HUES64 (cell line): Measurements from ENCODE around the gene SLC51B.

ENCODE experiments used
- H3K27ac ChIP-seq: 2 replicates; pipeline ENCODE4 v1.7.0; 2013; ENCODE audit warnings: low read depth, low read length, inconsistent platforms
- H3K27me3 ChIP-seq: 2 replicates; pipeline ENCODE4 v1.6.1; 2013; ENCODE audit warnings: mild to moderate bottlenecking, low read length; ENCODE audit not compliant: insufficient read depth
- H3K36me3 ChIP-seq: 2 replicates; pipeline ENCODE4 v1.6.1; 2013; ENCODE audit warnings: mild to moderate bottlenecking, low read length; ENCODE audit not compliant: insufficient read depth
- H3K4me1 ChIP-seq: 2 replicates; pipeline ENCODE4 v1.6.1; 2013; ENCODE audit warnings: mild to moderate bottlenecking, low read length, moderate library complexity; ENCODE audit not compliant: insufficient read depth
- H3K4me3 ChIP-seq: 2 replicates; pipeline ENCODE4 v1.5.1; 2013; ENCODE audit warnings: mild to moderate bottlenecking, low read length, moderate library complexity
- H3K9ac ChIP-seq: 2 replicates; pipeline ENCODE4 v1.6.1; 2013; ENCODE audit warnings: mild to moderate bottlenecking, low read depth, low read length
- H3K9me3 ChIP-seq: 2 replicates; pipeline ENCODE4 v1.6.1; 2013; ENCODE audit warnings: low read depth, low read length; ENCODE audit not compliant: insufficient read depth
- WGBS: fragments of 150-250, 120-280 bp; methylation state at CpG from one replicate; pipeline ENCODE4 v1.1.7; 2013; ENCODE audit warnings: missing lambda C conversion rate; 5-methylcytosine and 5-hydroxymethylcytosine counted together

SLC51B gene

GRCh38 chr15:65077291-65077980 lies 32.2 kb downstream of the SLC51B start:
- H3K4me3 ChIP-seq: no peak overlapping the region
- 92% methylated on average over 85 of the region's 85 CpGs for WGBS
- H3K27ac ChIP-seq: no peak overlapping the region
- H3K9ac ChIP-seq: no peak overlapping the region
- no peaks in the 10 kb centered on the region for H3K9me3 ChIP-seq
- H3K27me3 ChIP-seq: peaks cover 7% of the 10 kb centered on the region
- no peaks in the 10 kb centered on the region for H3K36me3 ChIP-seq
- peaks cover 11% of the 10 kb centered on the region for H3K4me1 ChIP-seq

- no peaks in the 10 kb centered on the region for H3K9me3 ChIP-seq
- no peak overlapping the region for H3K27ac ChIP-seq
- H3K36me3 ChIP-seq: no peaks in the 10 kb centered on the region
- H3K9ac ChIP-seq: no peak overlapping the region
- H3K27me3 ChIP-seq: peaks cover 7% of the 10 kb centered on the region
- peaks cover 16% of the 10 kb centered on the region for H3K4me1 ChIP-seq
- H3K4me3 ChIP-seq: no peak overlapping the region
- 58% methylated on average over 24 of the region's 24 CpGs for WGBS
Observed at GRCh38 chr15:65077981-65078352, 32.8 kb downstream of the SLC51B start.

GRCh38 chr15:65079580-65079979 lies 34.4 kb downstream of the SLC51B start:
- Histone ChIP-seq H3K36me3 (no peaks in the 10 kb centered on the region), H3K4me3 (no peak overlapping the region), H3K27me3 (peaks cover 8% of the 10 kb centered on the region), H3K9me3 (no peaks in the 10 kb centered on the region), H3K27ac (no peak overlapping the region), H3K9ac (no peak overlapping the region), H3K4me1 (peaks cover 32% of the 10 kb centered on the region)
- WGBS: 92% methylated on average over 5 of the region's 5 CpGs

- no peak overlapping the region for H3K9ac ChIP-seq
- H3K36me3 ChIP-seq: no peaks in the 10 kb centered on the region
- no peak overlapping the region for H3K4me3 ChIP-seq
- no peak overlapping the region for H3K27ac ChIP-seq
- peaks cover 11% of the 10 kb centered on the region for H3K27me3 ChIP-seq
- WGBS: 84% methylated on average over 6 of the region's 6 CpGs
- peaks cover 35% of the 10 kb centered on the region for H3K4me1 ChIP-seq
- no peaks in the 10 kb centered on the region for H3K9me3 ChIP-seq
Observed at GRCh38 chr15:65081270-65081669, 36.1 kb downstream of the SLC51B start.

GRCh38 chr15:65081758-65082157 lies 36.6 kb downstream of the SLC51B start:
- no peak overlapping the region for H3K27ac ChIP-seq
- no peak overlapping the region for H3K9ac ChIP-seq
- no peak overlapping the region for H3K4me3 ChIP-seq
- peaks cover 39% of the 10 kb centered on the region for H3K4me1 ChIP-seq
- no peaks in the 10 kb centered on the region for H3K9me3 ChIP-seq
- H3K36me3 ChIP-seq: no peaks in the 10 kb centered on the region
- WGBS: 82% methylated on average over 5 of the region's 5 CpGs
- peaks cover 11% of the 10 kb centered on the region for H3K27me3 ChIP-seq

- no peak overlapping the region for H3K27ac ChIP-seq
- WGBS: 24% methylated on average over 7 of the region's 7 CpGs
- 0 out of 2 replicates have a peak overlapping the region, but pooled peaks have one; percentile 9 for H3K9ac ChIP-seq
- peaks cover 42% of the 10 kb centered on the region for H3K4me1 ChIP-seq
- peaks cover 11% of the 10 kb centered on the region for H3K27me3 ChIP-seq
- no peaks in the 10 kb centered on the region for H3K36me3 ChIP-seq
- H3K9me3 ChIP-seq: no peaks in the 10 kb centered on the region
- 0 out of 2 replicates have a peak overlapping the region, but pooled peaks have one; percentile 7 for H3K4me3 ChIP-seq
Observed at GRCh38 chr15:65082303-65082953, 37.2 kb downstream of the SLC51B start.

GRCh38 chr15:65083262-65083701 lies 38.1 kb downstream of the SLC51B start:
- H3K27me3 ChIP-seq: peaks cover 11% of the 10 kb centered on the region; the same call in 1 of the 2 replicates
- H3K27ac ChIP-seq: peak overlapping the region; percentile 73; the same call in 1 of the 2 replicates
- WGBS: 5% methylated on average over 7 of the region's 7 CpGs
- no peaks in the 10 kb centered on the region for H3K36me3 ChIP-seq
- H3K4me3 ChIP-seq: peak overlapping the region; percentile 17
- no peaks in the 10 kb centered on the region for H3K9me3 ChIP-seq
- peaks cover 45% of the 10 kb centered on the region for H3K4me1 ChIP-seq
- H3K9ac ChIP-seq: no peak overlapping the region

- Histone ChIP-seq H3K27me3 (peaks cover 11% of the 10 kb centered on the region; the same call in 1 of the 2 replicates), H3K9ac (no peak overlapping the region), H3K27ac (no peak overlapping the region), H3K4me1 (peaks cover 54% of the 10 kb centered on the region), H3K9me3 (no peaks in the 10 kb centered on the region), H3K36me3 (no peaks in the 10 kb centered on the region), H3K4me3 (no peak overlapping the region)
- 94% methylated on average over 7 of the region's 7 CpGs for WGBS
Observed at GRCh38 chr15:65084500-65085206, 39.5 kb downstream of the SLC51B start.

- Histone ChIP-seq H3K27me3 (peaks cover 11% of the 10 kb centered on the region; the same call in 1 of the 2 replicates), H3K4me1 (peaks cover 54% of the 10 kb centered on the region), H3K9me3 (no peaks in the 10 kb centered on the region), H3K36me3 (no peaks in the 10 kb centered on the region), H3K9ac (no peak overlapping the region), H3K27ac (no peak overlapping the region), H3K4me3 (no peak overlapping the region)
- 92% methylated on average over 8 of the region's 8 CpGs for WGBS
Observed at GRCh38 chr15:65085207-65085753, 40.1 kb downstream of the SLC51B start.

GRCh38 chr15:65085990-65086679 lies 40.9 kb downstream of the SLC51B start:
- H3K9ac ChIP-seq: no peak overlapping the region
- WGBS: 89% methylated on average over 6 of the region's 6 CpGs

More at GRCh38 chr15:65085990-65086679, 40.9 kb downstream of the SLC51B start:
- peaks cover 51% of the 10 kb centered on the region for H3K4me1 ChIP-seq
- H3K27me3 ChIP-seq: peaks cover 11% of the 10 kb centered on the region; the same call in 1 of the 2 replicates
- H3K36me3 ChIP-seq: no peaks in the 10 kb centered on the region
- no peak overlapping the region for H3K4me3 ChIP-seq
- H3K27ac ChIP-seq: no peak overlapping the region
- H3K9me3 ChIP-seq: no peaks in the 10 kb centered on the region
